Limb (tissue), 2 donors: Measurements from ENCODE around the gene KRTAP5-10.
"Not testable (repeated sequence)": the region's sequence is repeated elsewhere in the genome, so short reads cannot be mapped to it uniquely, and the experiment has no call there.

Experiments used
- DNase-seq, 2 donors: peaks; one replicate each; pipeline ENCODE4 v3.0.0-alpha.2; 2016; ENCODE audit errors: extremely low spot score in 2 of 2

Gene KRTAP5-10

DNA sequence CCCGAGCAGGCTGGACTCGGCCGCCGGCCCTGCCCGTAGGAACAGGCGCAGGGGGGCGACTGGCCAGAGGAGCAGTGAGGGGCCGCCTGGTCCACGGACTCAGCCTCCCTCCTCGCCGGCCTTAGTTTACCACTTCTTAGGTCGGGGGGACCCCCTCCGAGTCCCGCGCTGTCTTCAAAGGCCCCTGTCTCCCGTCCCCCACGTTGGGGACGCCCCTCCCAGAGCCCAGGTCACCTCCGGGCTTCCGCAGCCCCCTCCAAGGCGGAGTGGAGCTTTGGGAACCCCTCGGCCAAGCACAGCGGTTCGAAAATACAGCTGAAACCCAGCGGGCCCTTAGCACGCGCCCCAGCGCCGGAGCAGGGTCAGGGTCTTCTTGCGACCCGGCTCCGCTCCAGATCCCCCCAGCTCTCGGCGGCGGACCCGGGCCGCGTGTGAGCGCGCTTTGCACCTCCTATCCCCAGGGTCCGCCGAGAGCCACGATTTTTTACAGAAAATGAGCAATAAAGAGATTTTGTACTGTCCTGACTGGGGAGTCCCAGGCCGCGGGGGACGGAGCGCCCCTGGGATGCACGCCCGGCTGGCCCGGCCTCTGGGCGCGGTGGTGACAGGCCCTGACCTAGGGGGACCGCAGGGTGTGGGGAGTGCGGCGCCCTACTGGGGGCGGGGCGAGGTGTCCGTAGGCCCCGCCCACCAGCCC is 42.3 kb downstream of the KRTAP5-10 start:
- DNase-seq = peak in 1 of 2 donors; percentile 30

DNA sequence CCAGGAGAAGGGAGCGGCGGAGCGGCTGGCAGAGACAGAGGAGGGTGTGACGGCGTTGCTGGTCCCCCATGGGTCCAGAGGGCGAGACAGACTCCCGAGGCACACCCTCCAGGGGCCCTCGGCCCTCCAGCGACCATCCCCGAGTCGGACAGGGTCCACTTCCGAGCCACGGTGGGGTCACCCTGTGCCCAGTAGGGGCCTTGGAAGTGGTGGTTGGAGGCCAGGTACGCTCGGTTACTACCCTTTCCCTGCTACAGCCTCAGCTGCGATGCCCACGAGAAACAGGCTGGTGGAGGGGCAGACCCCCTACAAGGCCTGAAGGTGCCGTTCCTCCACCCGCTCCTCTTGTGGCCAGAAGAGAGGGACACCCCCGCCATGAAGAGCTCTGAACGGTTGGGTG is 42.9 kb downstream of the KRTAP5-10 start:
- not testable (repeated sequence) for DNase-seq

DNA sequence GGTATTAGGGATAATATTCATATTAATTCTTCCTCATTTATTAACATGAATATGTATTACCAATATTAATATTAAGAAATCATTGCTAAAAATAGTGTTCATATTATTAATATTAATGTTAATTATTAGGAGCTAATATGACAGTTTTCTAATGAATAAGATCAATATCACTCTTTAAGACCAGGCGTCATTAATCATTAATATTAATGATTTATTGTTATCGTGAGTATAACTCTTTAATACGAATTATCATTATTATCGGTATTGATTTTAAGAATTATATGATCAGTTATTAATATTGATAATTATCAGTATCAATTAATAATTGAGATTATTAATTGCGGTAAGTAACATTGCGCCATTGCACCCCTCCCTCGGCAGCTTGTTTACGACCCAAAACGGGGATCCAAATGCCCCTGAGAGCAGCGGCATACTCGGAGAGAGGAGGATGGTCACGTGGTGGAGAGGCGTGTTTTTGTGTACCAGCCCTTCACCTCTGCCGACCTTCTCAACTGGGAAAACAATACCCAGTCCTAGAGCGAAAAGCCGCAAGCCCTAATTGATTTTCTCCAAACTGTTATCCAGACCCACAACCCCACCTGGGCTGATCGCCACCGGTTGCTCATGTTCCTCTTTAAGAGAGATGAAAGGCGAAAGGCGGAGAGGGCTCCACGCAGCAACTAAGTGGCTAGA is 46.0 kb downstream of the KRTAP5-10 start:
- not testable (repeated sequence) for DNase-seq

DNA sequence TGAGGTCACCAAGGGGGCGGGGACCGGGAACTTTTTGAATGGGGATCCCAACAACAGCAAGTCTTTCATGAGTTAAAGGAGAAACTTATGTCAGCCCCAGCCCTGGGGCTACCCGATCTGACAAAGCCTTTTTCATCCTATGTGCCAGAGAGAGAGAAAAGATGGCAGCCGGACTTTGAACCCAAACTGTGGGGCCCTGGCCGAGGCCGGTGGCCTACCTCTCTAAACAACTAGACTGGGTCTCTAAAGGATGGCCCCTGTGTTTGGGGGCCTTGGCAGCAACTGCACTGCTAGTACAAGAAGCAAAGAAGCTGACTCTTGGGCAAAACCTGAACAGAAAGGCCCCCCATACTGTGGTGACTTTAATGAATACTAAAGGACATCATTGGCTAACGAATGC is 48.6 kb downstream of the KRTAP5-10 start:
- not testable (repeated sequence) for DNase-seq

DNA sequence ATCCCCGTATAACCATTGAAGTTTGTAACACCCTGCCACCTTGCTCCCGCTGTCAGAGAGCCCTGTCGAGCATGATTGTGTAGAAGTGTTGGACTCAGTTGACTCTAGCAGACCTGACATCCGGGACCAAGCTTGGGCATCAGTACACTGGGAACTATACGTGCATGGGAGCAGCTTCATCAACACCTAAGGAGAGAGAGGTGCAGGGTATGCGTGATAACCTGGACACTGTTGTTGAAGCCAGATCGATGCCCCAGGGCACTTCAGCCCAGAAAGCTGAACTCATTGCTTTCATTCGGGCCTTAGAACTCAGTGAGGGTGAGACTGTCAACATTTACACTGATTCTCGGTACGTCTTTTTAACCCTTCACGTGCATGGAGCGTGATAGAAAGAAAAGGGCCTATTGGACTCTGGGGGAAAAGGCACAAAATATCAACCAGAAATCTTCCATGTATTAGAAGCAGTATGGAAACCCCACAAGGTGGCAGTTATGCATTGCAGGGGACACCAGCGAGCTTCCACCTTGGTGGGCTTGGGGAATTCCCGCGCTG is 49.1 kb downstream of the KRTAP5-10 start:
- DNase-seq = not testable (repeated sequence)

DNA sequence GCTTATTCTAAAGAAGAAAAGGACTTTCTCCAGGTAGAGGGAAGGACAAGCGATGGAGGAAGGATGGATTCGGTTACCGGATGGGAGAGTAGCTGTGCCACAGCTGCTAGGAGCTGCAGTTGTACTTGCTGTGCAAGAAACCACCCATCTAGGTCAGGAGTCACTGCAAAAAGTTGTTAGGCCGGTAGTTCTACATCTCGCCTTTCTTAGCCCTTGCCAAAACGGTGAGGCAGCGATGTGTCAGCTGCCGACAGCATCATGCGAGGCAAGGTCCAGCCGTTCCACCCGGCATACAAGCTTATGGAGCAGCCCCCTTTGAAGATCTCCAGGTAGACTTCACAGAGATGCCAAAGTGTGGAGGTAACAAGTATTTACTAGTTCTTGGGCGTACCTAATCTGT is 49.6 kb downstream of the KRTAP5-10 start:
- not testable (repeated sequence) for DNase-seq
